GM19351 (cell line): ENCODE measurements around the gene WDFY1.

Experiments used
- ATAC-seq: cut with Tn5 transposase; IDR thresholded peaks from one replicate; pipeline ENCODE4 v1.9.1; 2021; ENCODE audit warnings: mild to moderate bottlenecking, moderate library complexity; ENCODE audit not compliant: unreplicated experiment

Gene WDFY1

GRCh38 chr2:223959688-223960087 lies 14.6 kb upstream of the WDFY1 start:
- no peak for ATAC-seq

- ATAC-seq, result peak; percentile 81
These were observed 12.1 kb upstream of the WDFY1 start, which contains the start of gene MRPL44 for GRCh38 chr2:223957092-223957851. TSS of gene MRPL44 (plus strand) at chr2:223957463. CDS start at chr2:223957473, 10 bp downstream.

- peak; percentile 31 for ATAC-seq
These were observed 11.2 kb upstream of the WDFY1 start for GRCh38 chr2:223956300-223956699.

- ATAC-seq, result no peak
These were observed 9.3 kb upstream of the WDFY1 start for GRCh38 chr2:223954401-223954800.

GRCh38 chr2:223952280-223952968 lies 7.3 kb upstream of the WDFY1 start:
- ATAC-seq, result peak; percentile 60

GRCh38 chr2:223950448-223951347 lies 5.6 kb upstream of the WDFY1 start:
- ATAC-seq, result no peak

GRCh38 chr2:223949241-223949840 lies 4.2 kb upstream of the WDFY1 start:
- no peak for ATAC-seq

- no peak for ATAC-seq
These were observed 2.6 kb upstream of the WDFY1 start for GRCh38 chr2:223947711-223948205.

- ATAC-seq, result no peak
These were observed 620 bp upstream of the WDFY1 start for GRCh38 chr2:223945755-223946154.

- peak; percentile 16 for ATAC-seq
These were observed 901 bp downstream of the WDFY1 start for GRCh38 chr2:223944166-223944702.

GRCh38 chr2:223943561-223944008 lies 1.6 kb downstream of the WDFY1 start:
- no peak for ATAC-seq

- no peak for ATAC-seq
These were observed 2.0 kb downstream of the WDFY1 start for GRCh38 chr2:223943135-223943534.

GRCh38 chr2:223941579-223942277 lies 3.4 kb downstream of the WDFY1 start:
- ATAC-seq, result peak; percentile 53

GRCh38 chr2:223939438-223939837 lies 5.7 kb downstream of the WDFY1 start:
- ATAC-seq, result peak; percentile 31

- ATAC-seq, result no peak
These were observed 7.6 kb downstream of the WDFY1 start for GRCh38 chr2:223937535-223937934.

- peak; percentile 24 for ATAC-seq
These were observed 8.2 kb downstream of the WDFY1 start for GRCh38 chr2:223936862-223937326.

- no peak for ATAC-seq
These were observed 9.5 kb downstream of the WDFY1 start for GRCh38 chr2:223935459-223936125.

GRCh38 chr2:223934870-223935269 lies 10.3 kb downstream of the WDFY1 start:
- no peak for ATAC-seq
